ENCODE data around the gene SF3B4. TPM values are rescaled to one million over a fixed set of nuclear protein-coding genes. Genes with fewer than 3 reads are reported as not detected.

The SF3B4 gene
- total RNA-seq, 1 donor: 24.9 TPM

- peak; percentile 83 for DNase-seq (ENCODE audit: low read depth)
- no peak for TF ChIP-seq CTCF (IDR thresholded peaks at IDR 0.05; ENCODE audit: insufficient read depth, low read length)
These were observed 42.1 kb downstream of the SF3B4 start for GRCh38 chr1:149885339-149886120.

DNA sequence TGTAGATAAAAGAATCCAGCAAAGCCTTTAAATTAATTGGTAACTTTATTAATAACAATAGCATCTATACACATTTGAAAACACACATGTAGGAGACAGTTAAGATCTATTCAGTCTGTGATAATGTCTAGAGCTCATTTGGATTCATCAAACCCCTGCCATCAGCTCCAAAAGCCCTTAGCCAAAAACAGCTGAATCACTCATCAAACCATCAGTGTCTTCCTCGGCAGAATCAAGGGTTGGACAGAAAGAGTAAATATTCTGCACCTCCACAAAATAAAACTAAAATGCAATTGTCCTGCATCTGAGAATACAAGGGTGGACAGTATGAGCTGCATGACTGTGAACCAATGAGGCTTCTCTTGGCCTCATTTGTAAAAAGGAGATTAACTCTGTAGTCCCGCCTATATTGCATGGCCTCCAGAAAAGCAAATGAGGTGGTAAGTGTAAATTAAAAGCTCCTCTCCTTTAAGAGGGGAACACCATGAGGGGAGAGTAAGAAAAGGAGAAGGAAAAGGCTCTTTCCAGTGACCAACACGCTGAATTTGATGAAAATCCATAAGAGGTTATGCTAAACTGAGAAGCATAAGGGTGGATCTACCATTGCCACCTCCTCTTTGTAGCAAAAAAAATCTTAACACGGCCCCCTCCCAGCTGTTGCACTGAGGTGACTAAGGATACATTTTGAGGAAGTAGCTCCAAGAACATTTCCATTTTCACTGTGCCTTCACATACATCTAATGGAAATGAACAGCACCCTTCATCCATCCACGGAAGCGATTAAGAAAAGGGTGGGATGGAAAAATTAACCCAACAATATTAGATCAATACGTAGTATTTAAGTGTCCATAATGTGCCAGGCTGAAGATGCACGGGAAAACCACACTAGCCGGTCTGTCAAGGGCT lies 42.9 kb downstream of the SF3B4 start:
- H3K4me3 ChIP-seq (ENCODE audit: low read depth, low read length): peak overlapping the region; percentile 78
- no peak for TF ChIP-seq CTCF (IDR thresholded peaks at IDR 0.05; ENCODE audit: insufficient read depth, low read length)
- peak; percentile 34 for DNase-seq (ENCODE audit: low read depth)

More at GRCh38 chr1:149885339-149886120, 42.1 kb downstream of the SF3B4 start:
- peak overlapping the region; percentile 78 for H3K4me3 ChIP-seq (ENCODE audit: low read depth, low read length)

GRCh38 chr1:149883598-149884247 lies 43.9 kb downstream of the SF3B4 start:
- H3K4me3 ChIP-seq (ENCODE audit: low read depth, low read length): no peak overlapping the region
- TF ChIP-seq CTCF (IDR thresholded peaks at IDR 0.05; ENCODE audit: insufficient read depth, low read length): no peak
- no peak for DNase-seq (ENCODE audit: low read depth)

DNA sequence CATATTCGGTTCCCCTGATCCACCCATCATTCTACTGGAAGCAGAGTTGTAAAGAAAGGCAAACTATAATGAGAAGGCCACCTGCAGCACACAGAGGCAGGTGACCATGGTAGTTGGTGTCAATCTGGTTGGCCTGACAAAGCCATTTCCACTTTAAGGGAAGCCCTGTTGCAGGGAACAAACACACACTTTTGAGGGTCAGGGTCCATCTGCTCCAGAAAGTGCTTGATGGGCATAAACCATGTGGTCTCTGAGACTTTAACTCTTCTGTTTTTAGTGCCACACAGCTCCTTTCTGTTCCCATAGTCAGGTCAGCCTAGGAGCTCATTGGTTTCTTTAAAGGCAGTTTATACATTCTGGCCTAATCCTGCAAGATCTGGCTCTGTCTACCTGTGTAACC lies 45.7 kb downstream of the SF3B4 start:
- no peak for TF ChIP-seq CTCF (IDR thresholded peaks at IDR 0.05; ENCODE audit: insufficient read depth, low read length)
- no peak for DNase-seq (ENCODE audit: low read depth)
- no peak overlapping the region for H3K4me3 ChIP-seq (ENCODE audit: low read depth, low read length)

- TF ChIP-seq CTCF (IDR thresholded peaks at IDR 0.05; ENCODE audit: insufficient read depth, low read length): no peak
- H3K4me3 ChIP-seq (ENCODE audit: low read depth, low read length): no peak overlapping the region
- no peak for DNase-seq (ENCODE audit: low read depth)
These were observed 48.0 kb downstream of the SF3B4 start for GRCh38 chr1:149879556-149879955.

DNA sequence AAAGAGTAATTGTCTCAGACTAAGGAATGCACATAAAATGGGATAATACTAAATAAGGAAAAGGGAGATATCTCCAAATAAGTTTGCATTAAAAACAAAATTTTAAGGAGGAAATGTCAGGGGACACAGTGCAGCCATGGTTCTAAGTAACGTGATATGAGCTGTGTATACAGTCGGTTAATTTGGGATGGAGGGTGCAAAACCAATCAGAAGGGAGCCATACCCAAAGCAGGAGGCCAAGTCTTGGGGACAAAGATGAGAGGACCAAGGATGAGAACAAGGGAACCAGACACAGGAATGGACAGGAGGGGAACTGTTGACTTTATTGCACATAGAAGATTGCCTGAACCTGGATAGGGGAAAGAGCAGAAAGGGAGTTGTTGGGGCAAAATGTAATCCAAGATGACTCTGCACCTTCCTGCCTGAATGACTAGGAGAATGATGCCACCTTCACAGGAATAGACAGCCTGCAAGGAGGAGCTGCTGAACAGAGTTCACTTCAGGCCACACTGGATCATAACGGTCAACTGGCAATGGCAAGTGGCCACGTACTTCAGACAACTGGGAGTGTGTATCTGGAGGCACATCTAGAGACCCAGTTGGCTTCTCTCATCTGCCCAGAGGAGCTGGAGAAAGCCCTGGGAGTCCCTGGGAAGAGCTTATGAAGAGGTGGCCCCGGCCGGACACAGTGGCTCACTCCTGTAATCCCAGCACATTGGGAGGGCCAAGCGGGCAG lies 50.2 kb downstream of the SF3B4 start:
- DNase-seq (ENCODE audit: low read depth): no peak
- no peak overlapping the region for H3K4me3 ChIP-seq (ENCODE audit: low read depth, low read length)

More for the DNA sequence above, 50.2 kb downstream of the SF3B4 start:
- TF ChIP-seq CTCF (IDR thresholded peaks at IDR 0.05; ENCODE audit: insufficient read depth, low read length): no peak

Measured in fibroblast of the aortic adventitia (primary cell).